AML-193 (cell line): ENCODE results near the gene ZFP36L2.
A peak's percentile ranks its signal among the peaks of the same experiment; 100 is the strongest.
"Not testable (repeated sequence)": the region's sequence is repeated elsewhere in the genome, so short reads cannot be mapped to it uniquely, and the experiment has no call there.

ENCODE experiments used
- DNase-seq, 2 experiments: peaks; one replicate each; lab custom pipeline; 2025; lab: John Stamatoyannopoulos, UW

ZFP36L2 gene

GRCh38 chr2:43207553-43208300, 18.7 kb downstream of the ZFP36L2 start:
- DNase-seq: no peak

GRCh38 chr2:43206602-43207001, 19.8 kb downstream of the ZFP36L2 start:
- no peak for DNase-seq

GRCh38 chr2:43203373-43203772, 23.0 kb downstream of the ZFP36L2 start:
- no peak for DNase-seq

- no peak for DNase-seq
Observed at GRCh38 chr2:43202289-43202688, 24.1 kb downstream of the ZFP36L2 start.

- peak in 1 of 2 experiments; percentile 9 for DNase-seq
Observed at GRCh38 chr2:43201497-43201896, 24.9 kb downstream of the ZFP36L2 start.

GRCh38 chr2:43201016-43201415, 25.4 kb downstream of the ZFP36L2 start:
- DNase-seq: no peak

GRCh38 chr2:43199492-43200488, 26.6 kb downstream of the ZFP36L2 start:
- no peak for DNase-seq

- no peak for DNase-seq
Observed at GRCh38 chr2:43198263-43198662, 28.1 kb downstream of the ZFP36L2 start.

- no peak for DNase-seq
Observed at GRCh38 chr2:43197588-43197896, 28.9 kb downstream of the ZFP36L2 start.

- no peak for DNase-seq
Observed at GRCh38 chr2:43196768-43197587, 29.4 kb downstream of the ZFP36L2 start.

GRCh38 chr2:43194121-43194869, 32.1 kb downstream of the ZFP36L2 start:
- DNase-seq: no peak

GRCh38 chr2:43193652-43194120, 32.7 kb downstream of the ZFP36L2 start:
- no peak for DNase-seq

GRCh38 chr2:43192744-43193651, 33.4 kb downstream of the ZFP36L2 start:
- DNase-seq: no peak

GRCh38 chr2:43191947-43192516, 34.4 kb downstream of the ZFP36L2 start:
- no peak for DNase-seq

- no peak for DNase-seq
Observed at GRCh38 chr2:43190311-43191052, 35.9 kb downstream of the ZFP36L2 start.

- DNase-seq: not testable (repeated sequence)
Observed at GRCh38 chr2:43189861-43190260, 36.5 kb downstream of the ZFP36L2 start.

GRCh38 chr2:43188561-43189386, 37.6 kb downstream of the ZFP36L2 start:
- DNase-seq: no peak

- DNase-seq: no peak
Observed at GRCh38 chr2:43186679-43187374, 39.6 kb downstream of the ZFP36L2 start.
